Dedifferentiated amniotic fluid mesenchymal stem cell (primary cell): ENCODE results near the gene SLC5A9.
A peak's percentile ranks its signal among the peaks of the same experiment; 100 is the strongest.
"Not testable (repeated sequence)": the region's sequence is repeated elsewhere in the genome, so short reads cannot be mapped to it uniquely, and the experiment has no call there.

ENCODE experiments used
- DNase-seq: peaks from one replicate; pipeline ENCODE4 v3.0.0-alpha.2; 2016; ENCODE audit errors: extremely low spot score

The SLC5A9 gene

GRCh38 chr1:48222501-48223242 is at the start of gene SLC5A9:
SLC5A9 (plus strand) TSS chr1:48222716; CDS start chr1:48222737, 21 bp downstream.
- DNase-seq = no peak

GRCh38 chr1:48175116-48175515 is 47.4 kb upstream of the SLC5A9 start:
- no peak for DNase-seq

GRCh38 chr1:48177257-48177656 is 45.3 kb upstream of the SLC5A9 start:
- DNase-seq = no peak

- DNase-seq = no peak
These were observed 40.7 kb upstream of the SLC5A9 start for GRCh38 chr1:48181669-48182367.

- no peak for DNase-seq
These were observed 40.1 kb upstream of the SLC5A9 start for GRCh38 chr1:48182439-48182838.

GRCh38 chr1:48186306-48186839 is 36.1 kb upstream of the SLC5A9 start:
- DNase-seq = no peak

GRCh38 chr1:48187969-48188563 is 34.5 kb upstream of the SLC5A9 start:
- no peak for DNase-seq

GRCh38 chr1:48190881-48191280 is 31.6 kb upstream of the SLC5A9 start:
- no peak for DNase-seq

- DNase-seq = no peak
These were observed 27.7 kb upstream of the SLC5A9 start for GRCh38 chr1:48194801-48195200.

- no peak for DNase-seq
These were observed 26.3 kb upstream of the SLC5A9 start for GRCh38 chr1:48196237-48196636.

- no peak for DNase-seq
These were observed 23.5 kb upstream of the SLC5A9 start for GRCh38 chr1:48198970-48199369.

- DNase-seq = no peak
These were observed 22.2 kb upstream of the SLC5A9 start for GRCh38 chr1:48200166-48200900.

GRCh38 chr1:48202030-48202752 is 20.3 kb upstream of the SLC5A9 start:
- peak; percentile 74 for DNase-seq

- no peak for DNase-seq
These were observed 19.1 kb upstream of the SLC5A9 start for GRCh38 chr1:48203287-48203900.

- no peak for DNase-seq
These were observed 17.0 kb upstream of the SLC5A9 start for GRCh38 chr1:48205522-48205921.

- DNase-seq = no peak
These were observed 16.1 kb upstream of the SLC5A9 start for GRCh38 chr1:48206371-48206770.

- no peak for DNase-seq
These were observed 15.4 kb upstream of the SLC5A9 start for GRCh38 chr1:48207131-48207530.

GRCh38 chr1:48207536-48208075 is 14.9 kb upstream of the SLC5A9 start:
- DNase-seq = no peak

GRCh38 chr1:48208251-48208650 is 14.3 kb upstream of the SLC5A9 start:
- DNase-seq = no peak

GRCh38 chr1:48208652-48209051 is 13.9 kb upstream of the SLC5A9 start:
- no peak for DNase-seq

GRCh38 chr1:48213462-48213861 is 9.1 kb upstream of the SLC5A9 start:
- not testable (repeated sequence) for DNase-seq
